ENCODE results near the gene SMAD7. TPM values are rescaled to one million over a fixed set of nuclear protein-coding genes. Genes with fewer than 3 reads are reported as not detected.
A peak's percentile ranks its signal among the peaks of the same experiment; 100 is the strongest.

SMAD7 gene
- total RNA-seq, 4 donors from 2014 or later: 41.2 to 76.0 (median 55.2) TPM

DNA sequence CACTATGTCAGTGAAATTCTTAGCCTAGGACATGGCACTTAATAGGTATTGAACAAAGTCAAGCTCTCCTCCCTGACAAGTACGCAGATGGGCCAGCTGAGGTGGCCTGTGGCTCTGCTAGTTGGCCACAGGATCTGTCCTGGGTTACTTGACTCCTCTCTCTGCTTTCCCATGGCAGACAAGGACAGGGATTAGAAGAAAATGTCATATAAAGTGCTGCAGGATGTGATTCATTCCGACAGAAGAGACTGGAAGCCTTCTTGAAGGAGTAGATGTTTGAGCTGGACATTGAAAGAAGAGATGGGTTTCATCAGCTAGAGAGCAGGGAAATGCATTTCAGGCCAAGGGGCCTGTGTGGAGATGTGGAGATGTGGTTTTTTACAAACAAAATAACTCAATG lies 46.7 kb downstream of the SMAD7 start:
- H3K27ac ChIP-seq: no peak overlapping the region
- WGBS, 2 donors (ENCODE audit: low coverage in 1 of 2): 94% methylated on average over 2 of the region's 2 CpGs

DNA sequence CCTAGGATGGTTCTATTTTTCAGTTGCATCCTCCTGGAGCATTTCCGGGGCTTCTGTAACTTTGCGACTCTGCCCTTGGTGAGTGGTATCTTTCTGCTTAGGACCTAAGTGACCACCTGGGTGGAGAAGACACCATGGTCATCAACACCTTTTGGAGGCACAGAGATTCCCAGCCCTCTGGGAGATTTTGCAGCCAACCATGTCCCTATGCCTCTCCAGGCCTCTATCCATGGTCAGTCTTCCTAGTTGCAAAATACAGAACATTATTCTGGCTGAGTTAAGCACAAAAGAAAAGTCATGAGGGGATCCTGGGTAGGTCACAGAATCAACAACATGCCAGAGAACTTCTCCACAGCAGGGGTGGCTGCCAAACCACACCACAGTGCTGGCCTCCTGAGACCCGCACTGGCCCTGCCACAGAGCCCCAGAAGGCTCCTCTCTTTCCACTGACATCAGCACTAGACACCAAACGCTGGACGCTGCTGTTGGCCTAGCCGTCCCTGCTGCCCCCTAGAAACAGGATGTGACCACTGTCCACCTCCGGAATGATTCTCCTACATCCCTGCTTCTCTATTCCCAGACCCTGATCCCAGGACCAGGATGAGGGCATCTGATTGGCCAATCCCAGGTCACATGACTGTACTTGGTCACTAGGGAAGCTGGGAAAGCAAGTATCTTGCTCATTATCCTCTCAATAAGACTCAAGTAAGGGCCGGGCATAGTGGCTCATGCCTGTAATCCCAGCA lies 47.7 kb downstream of the SMAD7 start:
- H3K9me3 ChIP-seq: peaks cover 0 to 7% (median 0%) of the 10 kb centered on the region in 3 donors
- H3K4me1 ChIP-seq: peaks cover 0 to 18% (median 16%) of the 10 kb centered on the region in 3 donors
- ATAC-seq: peak; percentile 72
- no peak overlapping the region for H3K4me3 ChIP-seq
- TF ChIP-seq POLR2A (IDR thresholded peaks at IDR 0.05) (no peak), EP300 (IDR thresholded peaks at IDR 0.05) (no peak), POLR2AphosphoS5 (IDR thresholded peaks at IDR 0.05) (no peak)
- TF ChIP-seq, protein P1, sequence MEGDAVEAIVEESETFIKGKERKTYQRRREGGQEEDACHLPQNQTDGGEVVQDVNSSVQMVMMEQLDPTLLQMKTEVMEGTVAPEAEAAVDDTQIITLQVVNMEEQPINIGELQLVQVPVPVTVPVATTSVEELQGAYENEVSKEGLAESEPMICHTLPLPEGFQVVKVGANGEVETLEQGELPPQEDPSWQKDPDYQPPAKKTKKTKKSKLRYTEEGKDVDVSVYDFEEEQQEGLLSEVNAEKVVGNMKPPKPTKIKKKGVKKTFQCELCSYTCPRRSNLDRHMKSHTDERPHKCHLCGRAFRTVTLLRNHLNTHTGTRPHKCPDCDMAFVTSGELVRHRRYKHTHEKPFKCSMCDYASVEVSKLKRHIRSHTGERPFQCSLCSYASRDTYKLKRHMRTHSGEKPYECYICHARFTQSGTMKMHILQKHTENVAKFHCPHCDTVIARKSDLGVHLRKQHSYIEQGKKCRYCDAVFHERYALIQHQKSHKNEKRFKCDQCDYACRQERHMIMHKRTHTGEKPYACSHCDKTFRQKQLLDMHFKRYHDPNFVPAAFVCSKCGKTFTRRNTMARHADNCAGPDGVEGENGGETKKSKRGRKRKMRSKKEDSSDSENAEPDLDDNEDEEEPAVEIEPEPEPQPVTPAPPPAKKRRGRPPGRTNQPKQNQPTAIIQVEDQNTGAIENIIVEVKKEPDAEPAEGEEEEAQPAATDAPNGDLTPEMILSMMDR (IDR thresholded peaks at IDR 0.05): no peak
- H3K27me3 ChIP-seq: no peaks in the 10 kb centered on the region
- no peaks in the 10 kb centered on the region for H3K36me3 ChIP-seq
- 80% methylated on average over 1 to 6 of the region's 8 CpGs for WGBS, 2 donors (ENCODE audit: low coverage in 1 of 2)
- H3K27ac ChIP-seq: peak overlapping the region in 3 of 4 donors; percentile 63 to 81 (median 79)

More for the DNA sequence above, 46.7 kb downstream of the SMAD7 start:
- Histone ChIP-seq H3K27me3 (no peaks in the 10 kb centered on the region), H3K36me3 (no peaks in the 10 kb centered on the region), H3K9me3 (peaks cover 0 to 7% (median 0%) of the 10 kb centered on the region in 3 donors), H3K4me1 (peaks cover 0 to 18% (median 16%) of the 10 kb centered on the region in 3 donors), H3K4me3 (no peak overlapping the region)
- TF ChIP-seq POLR2AphosphoS5 (IDR thresholded peaks at IDR 0.05): no peak
- no peak for ATAC-seq

DNA sequence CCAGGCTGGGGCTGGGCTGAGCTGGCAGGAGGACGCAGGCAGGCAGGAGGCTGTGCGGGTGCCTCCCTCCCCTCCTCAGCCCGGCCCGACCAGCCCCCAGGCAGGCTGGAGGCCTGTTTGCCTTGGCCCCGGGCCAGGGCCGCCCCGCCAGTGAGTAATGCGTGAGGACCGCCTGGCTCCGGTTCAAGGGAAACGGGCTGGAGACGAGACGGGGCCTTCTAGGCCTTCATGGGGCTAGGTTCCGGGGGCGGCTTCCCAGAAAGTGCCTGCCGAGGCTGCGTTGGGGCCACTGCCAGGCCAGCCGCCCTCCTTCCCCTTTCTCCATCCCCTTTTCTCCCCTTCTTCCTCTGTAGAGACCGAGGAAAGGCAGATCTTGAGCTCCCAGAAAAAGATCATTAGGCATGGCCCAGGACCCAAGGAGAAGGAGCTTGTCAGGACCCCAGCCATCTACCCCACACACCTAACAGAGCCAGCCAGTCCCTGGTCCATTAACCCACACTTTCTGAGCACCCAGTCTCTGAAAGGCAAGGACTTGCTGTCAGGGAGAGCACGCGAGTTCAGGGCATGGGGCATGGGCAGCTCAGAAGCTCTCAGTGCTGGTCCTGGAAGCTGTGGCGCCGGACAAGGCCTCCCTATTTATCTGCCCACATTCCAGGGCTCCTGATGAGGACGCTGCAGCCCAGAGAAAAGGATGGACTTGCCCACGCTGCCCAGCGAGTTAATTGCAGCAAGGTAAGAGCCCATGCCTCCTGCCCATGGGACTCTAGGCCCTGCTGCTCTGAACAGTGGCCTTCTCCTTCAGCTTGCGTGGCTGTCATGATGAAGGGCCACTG lies 48.5 kb downstream of the SMAD7 start:
- TF ChIP-seq POLR2AphosphoS5 (IDR thresholded peaks at IDR 0.05): peak; percentile 92
- TF ChIP-seq POLR2A (IDR thresholded peaks at IDR 0.05): no peak
- Histone ChIP-seq H3K27me3 (no peaks in the 10 kb centered on the region), H3K27ac (peak overlapping the region; percentile 4 to 81 (median 71)), H3K4me3 (no peak overlapping the region), H3K4me1 (peaks cover 0 to 23% (median 16%) of the 10 kb centered on the region in 3 donors), H3K36me3 (no peaks in the 10 kb centered on the region), H3K9me3 (peaks cover 0 to 7% (median 0%) of the 10 kb centered on the region in 3 donors)
- ATAC-seq: peak; percentile 90
- WGBS, 2 donors (ENCODE audit: low coverage in 1 of 2): 8 to 79% methylated on average over 4 to 12 of the region's 27 CpGs

DNA sequence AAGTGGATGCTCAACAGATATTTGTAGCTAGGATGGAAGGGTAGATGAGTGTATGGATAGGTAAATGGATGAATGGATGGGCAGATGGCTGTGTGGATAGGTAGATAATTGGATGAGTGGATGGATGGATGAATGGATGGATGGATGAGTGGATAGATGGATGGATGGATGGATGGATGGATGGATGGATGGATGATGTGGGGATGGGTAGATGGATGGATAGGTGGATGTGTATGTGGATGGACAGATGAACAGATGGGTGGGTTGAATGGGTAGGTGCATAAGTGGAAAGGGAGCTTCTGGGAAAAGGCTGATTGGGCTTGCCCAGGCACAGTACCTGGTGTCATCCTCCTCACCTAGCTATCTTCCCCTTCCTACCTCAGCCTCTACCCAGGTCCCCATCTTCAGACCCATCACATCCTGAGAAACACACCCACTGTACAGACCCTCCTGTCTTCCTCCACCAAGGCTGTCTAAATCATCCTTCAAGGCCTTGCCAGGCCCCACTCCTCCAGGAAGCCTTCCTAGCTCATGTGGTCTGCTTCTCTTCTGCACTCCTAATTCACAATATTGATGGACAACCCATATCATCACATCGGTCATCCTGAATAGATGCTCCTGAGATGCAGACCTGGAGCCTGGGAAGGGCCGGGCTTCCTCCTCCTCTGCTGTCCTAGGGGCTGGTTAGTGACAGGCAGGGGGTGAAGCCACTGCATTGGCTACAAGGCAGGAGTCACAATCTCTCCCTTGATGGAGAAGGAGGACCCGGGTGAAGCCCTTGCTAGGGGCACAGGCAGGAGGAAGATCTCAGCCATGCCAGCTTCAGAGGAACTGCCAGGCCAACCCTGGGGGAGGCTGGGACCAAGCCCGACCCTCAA lies 49.4 kb downstream of the SMAD7 start:
- Histone ChIP-seq H3K36me3 (no peaks in the 10 kb centered on the region), H3K4me1 (peaks cover 0 to 27% (median 16%) of the 10 kb centered on the region in 3 donors), H3K27ac (peak overlapping the region in 3 of 4 donors; percentile 63 to 81 (median 79)), H3K9me3 (peaks cover 0 to 7% (median 0%) of the 10 kb centered on the region in 3 donors), H3K4me3 (no peak overlapping the region), H3K27me3 (no peaks in the 10 kb centered on the region)
- TF ChIP-seq POLR2A (IDR thresholded peaks at IDR 0.05): no peak
- TF ChIP-seq EP300 (IDR thresholded peaks at IDR 0.05): no peak
- TF ChIP-seq, protein P1 (IDR thresholded peaks at IDR 0.05): no peak
- no peak for TF ChIP-seq POLR2AphosphoS5 (IDR thresholded peaks at IDR 0.05)
- 88% methylated on average over 1 of the region's 4 CpGs; no CpG with 5 or more reads in 1 of the 2 donors for WGBS, 2 donors (ENCODE audit: low coverage in 1 of 2)
- ATAC-seq: no peak

DNA sequence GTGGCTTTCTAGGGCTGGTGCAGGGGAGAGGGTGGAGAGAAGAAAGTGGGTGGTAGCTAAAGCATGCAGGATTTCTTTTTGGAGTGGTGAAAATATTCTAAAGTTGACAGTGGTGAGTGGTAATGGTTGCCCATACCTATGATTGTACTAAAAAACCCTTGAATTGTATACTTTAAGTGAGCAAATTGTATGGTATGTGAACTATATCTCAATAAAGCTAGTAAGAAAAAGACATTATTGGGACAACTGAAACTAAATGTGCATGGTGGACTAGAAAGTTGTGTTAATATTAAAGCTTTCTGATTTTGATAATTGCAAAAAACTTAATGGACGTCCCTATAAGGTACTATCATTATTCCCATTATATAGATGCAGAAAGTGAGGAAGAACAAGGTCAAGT lies 50.3 kb downstream of the SMAD7 start:
- no peak for ATAC-seq
- 71 to 100% methylated on average over 1 of the region's 1 CpG for WGBS, 2 donors (ENCODE audit: low coverage in 1 of 2)
- no peak overlapping the region for H3K27ac ChIP-seq

More for the DNA sequence above, 50.3 kb downstream of the SMAD7 start:
- Histone ChIP-seq H3K27me3 (no peaks in the 10 kb centered on the region), H3K4me1 (peaks cover 0 to 27% (median 16%) of the 10 kb centered on the region in 3 donors), H3K9me3 (peaks cover 0 to 7% (median 0%) of the 10 kb centered on the region in 3 donors), H3K4me3 (no peak overlapping the region), H3K36me3 (no peaks in the 10 kb centered on the region)
- TF ChIP-seq POLR2AphosphoS5 (IDR thresholded peaks at IDR 0.05) (no peak), POLR2A (IDR thresholded peaks at IDR 0.05) (no peak), EP300 (IDR thresholded peaks at IDR 0.05) (no peak)
- TF ChIP-seq, protein P1 (IDR thresholded peaks at IDR 0.05): no peak
